Measurements from ENCODE around the gene TMEM114.

The TMEM114 gene

GRCh38 chr16:8555400-8555799 is 34.9 kb downstream of the TMEM114 start:
- TF ChIP-seq, protein P1, sequence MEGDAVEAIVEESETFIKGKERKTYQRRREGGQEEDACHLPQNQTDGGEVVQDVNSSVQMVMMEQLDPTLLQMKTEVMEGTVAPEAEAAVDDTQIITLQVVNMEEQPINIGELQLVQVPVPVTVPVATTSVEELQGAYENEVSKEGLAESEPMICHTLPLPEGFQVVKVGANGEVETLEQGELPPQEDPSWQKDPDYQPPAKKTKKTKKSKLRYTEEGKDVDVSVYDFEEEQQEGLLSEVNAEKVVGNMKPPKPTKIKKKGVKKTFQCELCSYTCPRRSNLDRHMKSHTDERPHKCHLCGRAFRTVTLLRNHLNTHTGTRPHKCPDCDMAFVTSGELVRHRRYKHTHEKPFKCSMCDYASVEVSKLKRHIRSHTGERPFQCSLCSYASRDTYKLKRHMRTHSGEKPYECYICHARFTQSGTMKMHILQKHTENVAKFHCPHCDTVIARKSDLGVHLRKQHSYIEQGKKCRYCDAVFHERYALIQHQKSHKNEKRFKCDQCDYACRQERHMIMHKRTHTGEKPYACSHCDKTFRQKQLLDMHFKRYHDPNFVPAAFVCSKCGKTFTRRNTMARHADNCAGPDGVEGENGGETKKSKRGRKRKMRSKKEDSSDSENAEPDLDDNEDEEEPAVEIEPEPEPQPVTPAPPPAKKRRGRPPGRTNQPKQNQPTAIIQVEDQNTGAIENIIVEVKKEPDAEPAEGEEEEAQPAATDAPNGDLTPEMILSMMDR (conservative IDR thresholded peaks at IDR 0.05; ENCODE audit: low read depth, low read length) = no peak
- DNase-seq (ENCODE audit: low read depth) = no peak
- no peak overlapping the region for H3K4me3 ChIP-seq (ENCODE audit: low read length)

DNA sequence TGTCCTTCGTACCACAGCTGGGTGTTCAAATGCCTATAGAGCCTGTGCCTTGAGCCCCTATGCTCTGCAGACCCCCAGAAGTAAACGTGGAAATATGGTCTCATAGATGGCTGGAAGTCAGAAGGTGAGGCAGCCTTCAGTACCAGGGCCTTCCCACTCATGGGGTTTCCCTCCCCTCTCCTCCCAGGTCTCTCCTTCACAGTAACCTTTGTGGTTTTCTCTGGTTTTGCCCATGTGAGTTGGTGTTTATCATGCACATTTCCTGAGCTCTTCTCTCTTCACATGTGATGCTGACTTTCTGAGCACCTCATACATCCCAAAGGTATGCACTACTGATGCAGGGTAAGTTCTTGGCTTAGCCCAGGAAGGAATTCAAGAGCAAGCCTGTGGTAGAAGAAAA is 35.4 kb downstream of the TMEM114 start:
- no peak overlapping the region for H3K4me3 ChIP-seq (ENCODE audit: low read length)
- TF ChIP-seq, protein P1 (conservative IDR thresholded peaks at IDR 0.05; ENCODE audit: low read depth, low read length) = no peak
- no peak for DNase-seq (ENCODE audit: low read depth)

GRCh38 chr16:8554022-8554421 is 36.3 kb downstream of the TMEM114 start:
- H3K4me3 ChIP-seq (ENCODE audit: low read length) = no peak overlapping the region
- TF ChIP-seq, protein P1 (conservative IDR thresholded peaks at IDR 0.05; ENCODE audit: low read depth, low read length) = no peak
- DNase-seq (ENCODE audit: low read depth) = no peak

GRCh38 chr16:8552487-8553221 is 37.7 kb downstream of the TMEM114 start:
- H3K4me3 ChIP-seq (ENCODE audit: low read length) = no peak overlapping the region
- DNase-seq (ENCODE audit: low read depth) = no peak
- TF ChIP-seq, protein P1 (conservative IDR thresholded peaks at IDR 0.05; ENCODE audit: low read depth, low read length) = no peak

DNA sequence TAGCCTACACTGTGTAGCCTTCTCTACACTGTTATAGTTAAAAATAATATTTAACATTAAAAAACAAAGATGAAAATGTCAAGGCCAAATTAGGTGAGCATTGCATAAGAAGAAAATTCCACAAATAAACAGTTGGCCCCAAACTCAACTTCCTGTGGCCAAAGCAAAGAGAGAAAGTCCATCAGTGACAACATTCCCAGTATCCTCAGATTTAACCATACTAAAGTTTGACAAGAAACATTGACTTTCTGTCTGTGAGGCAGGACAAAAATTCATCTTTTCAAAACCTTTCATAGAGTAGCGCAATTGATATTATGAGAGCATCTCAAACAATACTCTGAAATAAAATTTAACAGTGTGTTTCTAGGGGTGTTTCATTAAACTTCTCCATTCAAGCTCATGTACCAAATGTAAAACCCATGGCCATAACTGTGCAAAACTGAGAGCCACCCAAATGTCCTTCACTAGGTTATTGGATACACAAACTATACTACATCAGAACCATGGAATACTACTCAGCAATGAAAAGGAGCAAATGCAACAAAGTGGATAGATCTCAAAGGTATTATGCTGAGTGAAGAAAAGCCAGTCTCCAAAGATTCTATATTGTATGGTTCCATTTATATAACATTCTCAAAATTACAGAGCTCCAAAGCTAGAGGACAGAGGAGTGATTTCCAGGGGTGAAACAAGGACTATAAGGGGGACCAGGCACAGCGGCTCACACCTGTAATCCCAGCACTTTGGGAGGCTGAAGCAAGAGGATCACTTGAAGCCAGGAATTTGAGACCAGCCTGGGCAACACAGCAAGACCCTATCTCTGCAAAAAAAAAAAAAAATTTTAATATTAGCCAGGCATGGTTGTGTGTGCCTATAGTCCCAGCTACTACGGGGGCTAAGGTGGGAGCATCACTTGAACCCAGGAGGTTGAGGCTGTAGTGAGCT is 38.7 kb downstream of the TMEM114 start:
- H3K4me3 ChIP-seq (ENCODE audit: low read length) = no peak overlapping the region
- DNase-seq (ENCODE audit: low read depth) = no peak
- TF ChIP-seq, protein P1 (conservative IDR thresholded peaks at IDR 0.05; ENCODE audit: low read depth, low read length) = no peak

GRCh38 chr16:8550728-8551387 is 39.5 kb downstream of the TMEM114 start:
- TF ChIP-seq, protein P1 (conservative IDR thresholded peaks at IDR 0.05; ENCODE audit: low read depth, low read length) = no peak
- H3K4me3 ChIP-seq (ENCODE audit: low read length) = no peak overlapping the region
- no peak for DNase-seq (ENCODE audit: low read depth)
